ENCODE data around the gene CHEK2. TPM values are rescaled to one million over a fixed set of nuclear protein-coding genes. Genes with fewer than 3 reads are reported as not detected.
A peak's percentile ranks its signal among the peaks of the same experiment; 100 is the strongest.

Gene CHEK2
- total and polyA plus RNA-seq, 10 of the 15 experiments (the other 5 are each of a cell fraction or from before 2014, with no cell fraction given), result 15.7 to 59.7 (median 22.7) TPM

- TF ChIP-seq SKIL (IDR thresholded peaks at IDR 0.05; ENCODE audit: low read depth, poor library complexity, severe bottlenecking) (no peak), CEBPB (IDR thresholded peaks at IDR 0.05; ENCODE audit: borderline replicate concordance in 1 of 2, low read depth in 2 of 2, low read length in 2 of 2) (no peak), RELB (IDR thresholded peaks at IDR 0.05; ENCODE audit: low read depth) (0 out of 2 replicates have a peak, but pooled peaks have one; percentile 44), FOXM1 (IDR thresholded peaks at IDR 0.05; ENCODE audit: low read depth, low read length) (no peak), IKZF2 (IDR thresholded peaks at IDR 0.05) (peak; percentile 13 to 78; a peak in 2 of 4 replicates), SMARCA5 (IDR thresholded peaks at IDR 0.05) (no peak), CHD2 (IDR thresholded peaks at IDR 0.05; ENCODE audit: borderline replicate concordance, low read depth, low read length) (no peak)
Observed at GRCh38 chr22:28742562-28742962, 942 bp upstream of the CHEK2 start (continued).

Measured in GM12878 (cell line).